ENCODE measurements around the gene CELF4. TPM values are rescaled to one million over a fixed set of nuclear protein-coding genes. Genes with fewer than 3 reads are reported as not detected.
A peak's percentile ranks its signal among the peaks of the same experiment; 100 is the strongest.

The CELF4 gene
- total and polyA plus RNA-seq, 2 experiments from 2014 or later: 1.6 to 2.1 TPM

GRCh38 chr18:37348729-37349128 is 216.9 kb downstream of the CELF4 start:
- no peak overlapping the region for H3K27ac ChIP-seq
- no peaks in the 10 kb centered on the region for H3K9me3 ChIP-seq (ENCODE audit: low read depth)
- no peak for DNase-seq (ENCODE audit: low read depth in 1 of 2, low spot score in 1 of 2)
- H3K27me3 ChIP-seq: peaks cover 17% of the 10 kb centered on the region
- H3K4me3 ChIP-seq: no peak overlapping the region
- no peak for TF ChIP-seq CTCF (IDR thresholded peaks at IDR 0.05; ENCODE audit: low read depth, low read length)
- no peaks in the 10 kb centered on the region for H3K36me3 ChIP-seq
- no peaks in the 10 kb centered on the region for H3K4me1 ChIP-seq (ENCODE audit: low read depth)

GRCh38 chr18:37346048-37346447 is 219.6 kb downstream of the CELF4 start:
- H3K36me3 ChIP-seq: no peaks in the 10 kb centered on the region
- H3K9me3 ChIP-seq (ENCODE audit: low read depth): no peaks in the 10 kb centered on the region
- no peak for DNase-seq (ENCODE audit: low read depth in 1 of 2, low spot score in 1 of 2)
- no peaks in the 10 kb centered on the region for H3K4me1 ChIP-seq (ENCODE audit: low read depth)
- H3K4me3 ChIP-seq: no peak overlapping the region
- H3K27me3 ChIP-seq: peaks cover 21% of the 10 kb centered on the region
- no peak for TF ChIP-seq CTCF (IDR thresholded peaks at IDR 0.05; ENCODE audit: low read depth, low read length)
- H3K27ac ChIP-seq: no peak overlapping the region

GRCh38 chr18:37343542-37343851 is 222.1 kb downstream of the CELF4 start:
- H3K4me1 ChIP-seq (ENCODE audit: low read depth): no peaks in the 10 kb centered on the region
- DNase-seq (ENCODE audit: low read depth in 1 of 2, low spot score in 1 of 2): no peak
- H3K9me3 ChIP-seq (ENCODE audit: low read depth): no peaks in the 10 kb centered on the region
- TF ChIP-seq CTCF (IDR thresholded peaks at IDR 0.05; ENCODE audit: low read depth, low read length): no peak
- no peak overlapping the region for H3K27ac ChIP-seq
- no peak overlapping the region for H3K4me3 ChIP-seq
- no peaks in the 10 kb centered on the region for H3K36me3 ChIP-seq
- peaks cover 21% of the 10 kb centered on the region for H3K27me3 ChIP-seq

GRCh38 chr18:37341473-37342086 is 224.0 kb downstream of the CELF4 start:
- H3K36me3 ChIP-seq: no peaks in the 10 kb centered on the region
- H3K4me1 ChIP-seq (ENCODE audit: low read depth): no peaks in the 10 kb centered on the region
- H3K4me3 ChIP-seq: no peak overlapping the region
- H3K27ac ChIP-seq: no peak overlapping the region
- DNase-seq (ENCODE audit: low read depth in 1 of 2, low spot score in 1 of 2): peak in 1 of 2 donors; percentile 10
- no peak for TF ChIP-seq CTCF (IDR thresholded peaks at IDR 0.05; ENCODE audit: low read depth, low read length)
- no peaks in the 10 kb centered on the region for H3K9me3 ChIP-seq (ENCODE audit: low read depth)
- H3K27me3 ChIP-seq: peaks cover 21% of the 10 kb centered on the region

GRCh38 chr18:37341016-37341415 is 224.6 kb downstream of the CELF4 start:
- Histone ChIP-seq H3K36me3 (no peaks in the 10 kb centered on the region), H3K9me3 (ENCODE audit: low read depth) (no peaks in the 10 kb centered on the region), H3K27ac (no peak overlapping the region), H3K27me3 (peaks cover 21% of the 10 kb centered on the region), H3K4me3 (no peak overlapping the region), H3K4me1 (ENCODE audit: low read depth) (no peaks in the 10 kb centered on the region)
- DNase-seq (ENCODE audit: low read depth in 1 of 2, low spot score in 1 of 2): no peak
- no peak for TF ChIP-seq CTCF (IDR thresholded peaks at IDR 0.05; ENCODE audit: low read depth, low read length)
